Left lobe of liver (tissue), 2 donors: ENCODE results near the gene DNAJC6. TPM values are rescaled to one million over a fixed set of nuclear protein-coding genes. Genes with fewer than 3 reads are reported as not detected.
A peak's percentile ranks its signal among the peaks of the same experiment; 100 is the strongest.
"Not testable (repeated sequence)": the region's sequence is repeated elsewhere in the genome, so short reads cannot be mapped to it uniquely, and the experiment has no call there.

Experiments used
- ATAC-seq: fragments of 200-7000 bp; cut with Tn5 transposase; one replicate; pipeline ENCODE4 v1.9.1; 2020; ENCODE audit warnings: mild to moderate bottlenecking, moderate library complexity
- DNase-seq: peaks from one replicate; pipeline ENCODE4 v3.0.0-alpha.2; 2020; ENCODE audit warnings: low spot score
- total RNA-seq: library from RNA; stranded (reverse); gene quantifications from one replicate; pipeline ENCODE4 v1.2.1, GENCODE V29; 2021
- donor health status: DM: no; HTN: no; CAD: no; lungs with moderate emphysema.
- donor health status: DM: no; HTN: yes; CAD: no.

The DNAJC6 gene
- total RNA-seq = 0.25 TPM

GRCh38 chr1:65309304-65310077, at the start of gene DNAJC6:
Gene DNAJC6, plus strand, starts transcription at chr1:65309543. Its CDS starts 203 bp downstream, at chr1:65309746.
- peak; percentile 53 for DNase-seq
- peak; percentile 99 for ATAC-seq

- ATAC-seq = no peak
Observed at GRCh38 chr1:65259816-65260215, 49.5 kb upstream of the DNAJC6 start.

GRCh38 chr1:65260851-65261473, 48.4 kb upstream of the DNAJC6 start:
- DNase-seq = no peak
- no peak for ATAC-seq

More at GRCh38 chr1:65259816-65260215, 49.5 kb upstream of the DNAJC6 start:
- no peak for DNase-seq

GRCh38 chr1:65263286-65263685, 46.1 kb upstream of the DNAJC6 start:
- DNase-seq (no peak), ATAC-seq (no peak)

GRCh38 chr1:65264197-65264929, 45.0 kb upstream of the DNAJC6 start:
- DNase-seq (no peak), ATAC-seq (peak; percentile 21)

- ATAC-seq (peak; percentile 22), DNase-seq (no peak)
Observed at GRCh38 chr1:65265296-65265650, 44.1 kb upstream of the DNAJC6 start.

- DNase-seq (no peak), ATAC-seq (peak; percentile 85)
Observed at GRCh38 chr1:65265651-65266351, 43.5 kb upstream of the DNAJC6 start.

GRCh38 chr1:65266476-65266875, 42.9 kb upstream of the DNAJC6 start:
- ATAC-seq (no peak), DNase-seq (no peak)

- ATAC-seq = no peak
- no peak for DNase-seq
Observed at GRCh38 chr1:65267271-65267670, 42.1 kb upstream of the DNAJC6 start.

- DNase-seq (no peak), ATAC-seq (no peak)
Observed at GRCh38 chr1:65267683-65268082, 41.7 kb upstream of the DNAJC6 start.

- no peak for DNase-seq
- ATAC-seq = no peak
Observed at GRCh38 chr1:65269612-65270011, 39.7 kb upstream of the DNAJC6 start.

GRCh38 chr1:65276197-65276939, 33.0 kb upstream of the DNAJC6 start:
- ATAC-seq = no peak
- DNase-seq = no peak

GRCh38 chr1:65277605-65278347, 31.6 kb upstream of the DNAJC6 start:
- ATAC-seq = no peak
- DNase-seq = no peak

- DNase-seq (no peak), ATAC-seq (no peak)
Observed at GRCh38 chr1:65278376-65279069, 30.8 kb upstream of the DNAJC6 start.

- DNase-seq (no peak), ATAC-seq (no peak)
Observed at GRCh38 chr1:65279070-65279779, 30.1 kb upstream of the DNAJC6 start.

- DNase-seq = no peak
- ATAC-seq = no peak
Observed at GRCh38 chr1:65281846-65282245, 27.5 kb upstream of the DNAJC6 start.

GRCh38 chr1:65284229-65284628, 25.1 kb upstream of the DNAJC6 start:
- no peak for ATAC-seq
- DNase-seq = no peak

GRCh38 chr1:65289449-65289848, 19.9 kb upstream of the DNAJC6 start:
- ATAC-seq (no peak), DNase-seq (no peak)

- not testable (repeated sequence) for ATAC-seq, DNase-seq
Observed at GRCh38 chr1:65291818-65292217, 17.5 kb upstream of the DNAJC6 start.
